ENCODE results near the gene SNX33.

The SNX33 gene

DNA sequence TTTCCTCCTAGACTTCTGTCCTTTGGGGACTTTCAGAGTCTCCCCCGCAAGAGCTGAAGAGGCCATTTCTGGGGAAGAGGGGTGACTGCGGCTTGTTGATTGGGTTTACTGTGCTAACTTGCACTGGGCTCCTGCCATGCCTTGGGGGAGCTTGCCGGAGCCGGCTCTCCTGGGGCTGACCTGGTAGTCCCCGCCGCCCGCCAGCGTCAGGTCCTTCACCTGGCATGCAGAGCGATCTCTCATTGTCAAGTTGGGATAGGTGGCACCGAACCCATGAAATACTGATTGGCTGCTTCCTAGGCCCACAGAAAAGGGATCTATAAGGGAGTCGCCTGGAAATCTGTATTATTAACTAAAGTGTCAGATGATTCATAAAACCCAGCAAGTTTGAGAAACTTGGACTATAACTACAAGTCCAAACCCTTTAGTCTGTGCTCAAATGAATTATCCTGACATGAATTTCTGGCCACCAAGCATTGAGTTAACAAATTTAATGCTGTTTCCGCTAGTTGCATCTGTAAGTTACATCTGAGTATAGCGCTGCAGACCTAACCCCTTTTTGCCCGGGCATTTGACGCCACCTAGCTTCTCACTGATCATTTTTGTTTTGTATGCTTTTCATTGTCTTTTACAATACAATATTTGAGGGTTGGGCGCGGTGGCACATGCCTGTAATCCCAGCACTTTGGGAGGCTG is 7.1 kb upstream of the SNX33 start:
- in situ Hi-C loops (cut with MboI; ENCODE audit: low pct_unique_long_range_greater_than_20kb, low sequenced_read_pairs) = no loop called here
- peak; percentile 94 for DNase-seq

DNA sequence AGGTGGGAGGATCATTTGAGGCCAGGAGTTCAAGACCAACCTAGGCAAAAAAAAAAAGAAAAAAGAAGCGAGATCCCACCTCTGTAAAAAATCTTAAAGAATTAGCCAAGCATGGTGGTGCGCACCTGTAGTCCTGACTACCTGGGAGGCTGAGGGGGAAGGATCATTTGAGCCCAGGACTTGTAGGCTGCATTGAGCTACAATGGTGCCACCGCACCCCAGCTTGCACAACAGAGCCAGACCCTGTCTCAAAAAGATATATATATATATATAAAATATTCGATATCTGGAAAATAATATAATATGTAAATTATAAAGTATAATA is 6.6 kb upstream of the SNX33 start:
- in situ Hi-C loops (cut with MboI; ENCODE audit: low pct_unique_long_range_greater_than_20kb, low sequenced_read_pairs) = no loop called here
- no peak for DNase-seq

DNA sequence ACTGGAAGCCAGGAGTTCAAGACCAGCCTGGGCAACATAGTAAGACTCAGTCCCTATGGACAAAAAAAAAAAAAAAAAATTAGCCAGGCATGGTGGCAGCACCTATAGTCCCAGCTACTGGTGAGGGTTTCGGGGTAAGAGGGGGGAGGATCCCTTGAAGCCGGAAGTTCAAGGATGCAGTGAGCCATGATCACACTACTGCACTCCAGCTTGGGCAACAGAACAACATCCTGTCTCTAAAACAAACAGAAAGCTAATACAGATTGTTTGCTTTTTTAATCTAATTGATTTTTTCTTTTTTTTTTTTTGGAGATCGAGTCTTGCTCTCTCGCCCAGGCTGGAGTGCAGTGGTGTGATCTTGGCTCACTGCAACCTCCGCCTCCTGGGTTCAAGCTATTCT is 6.1 kb upstream of the SNX33 start:
- in situ Hi-C loops (cut with MboI; ENCODE audit: low pct_unique_long_range_greater_than_20kb, low sequenced_read_pairs) = no loop called here
- peak; percentile 38 for DNase-seq

DNA sequence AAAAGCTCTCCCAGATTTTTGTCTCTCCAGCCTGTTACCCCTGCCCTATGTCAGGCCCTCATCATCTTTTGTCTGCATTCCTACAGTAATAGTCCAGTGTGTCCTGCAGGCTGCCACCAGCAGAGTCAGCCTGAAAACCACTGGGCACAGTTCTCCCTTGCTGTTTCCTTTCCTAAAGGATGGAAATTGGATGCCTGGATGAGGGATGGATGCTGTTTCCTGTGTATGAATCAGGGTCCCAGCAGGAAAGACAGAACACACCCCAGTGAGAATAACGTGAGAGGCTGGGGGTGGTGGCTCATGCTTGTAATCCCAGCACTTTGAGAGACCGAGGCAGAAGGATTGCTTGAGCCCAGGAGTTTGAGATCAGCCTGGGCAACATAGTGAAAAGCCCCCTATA is 3.3 kb upstream of the SNX33 start:
- DNase-seq = no peak
- in situ Hi-C loops (cut with MboI; ENCODE audit: low pct_unique_long_range_greater_than_20kb, low sequenced_read_pairs) = no loop called here

DNA sequence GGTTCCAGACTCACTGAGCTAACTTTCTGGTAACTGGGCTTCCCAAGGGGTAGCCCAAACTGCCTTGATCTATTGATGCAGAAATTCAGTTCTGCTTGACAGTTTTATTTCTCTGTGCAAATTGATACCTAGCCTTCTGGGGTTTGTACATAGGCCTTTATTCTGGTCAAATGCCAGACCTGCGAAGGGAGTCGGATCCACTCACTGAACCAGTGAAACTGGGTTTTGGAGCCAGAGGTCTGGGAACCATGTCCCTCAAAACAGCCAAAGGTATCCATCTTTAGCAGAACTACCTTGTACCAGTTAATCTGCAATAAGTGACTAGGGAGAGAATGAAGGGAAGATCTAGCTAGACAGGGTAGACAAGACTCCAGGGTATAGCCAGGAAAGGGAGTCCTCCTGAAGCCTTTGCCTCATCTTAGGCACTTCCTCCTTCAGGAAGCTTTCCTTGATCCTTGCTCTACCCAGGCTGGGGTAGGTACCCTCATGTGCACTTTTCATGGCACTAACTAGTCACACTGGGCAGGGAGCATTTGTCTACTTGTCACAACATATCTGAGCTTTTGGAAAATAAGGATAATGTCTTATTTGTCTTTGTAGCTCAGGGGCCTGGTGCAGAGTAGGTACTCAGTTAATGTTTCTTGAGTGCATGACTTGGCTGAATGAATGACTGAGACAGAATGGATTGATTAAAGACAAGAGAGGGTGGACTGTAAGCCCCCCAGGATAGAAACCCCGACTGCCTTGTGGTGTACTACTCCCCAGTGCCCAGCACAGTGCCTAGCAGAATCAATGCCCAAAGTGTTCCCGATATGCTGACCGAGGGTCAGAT is 1.4 kb upstream of the SNX33 start:
- in situ Hi-C loops (cut with MboI; ENCODE audit: low pct_unique_long_range_greater_than_20kb, low sequenced_read_pairs) = no loop called here
- DNase-seq = peak; percentile 45

DNA sequence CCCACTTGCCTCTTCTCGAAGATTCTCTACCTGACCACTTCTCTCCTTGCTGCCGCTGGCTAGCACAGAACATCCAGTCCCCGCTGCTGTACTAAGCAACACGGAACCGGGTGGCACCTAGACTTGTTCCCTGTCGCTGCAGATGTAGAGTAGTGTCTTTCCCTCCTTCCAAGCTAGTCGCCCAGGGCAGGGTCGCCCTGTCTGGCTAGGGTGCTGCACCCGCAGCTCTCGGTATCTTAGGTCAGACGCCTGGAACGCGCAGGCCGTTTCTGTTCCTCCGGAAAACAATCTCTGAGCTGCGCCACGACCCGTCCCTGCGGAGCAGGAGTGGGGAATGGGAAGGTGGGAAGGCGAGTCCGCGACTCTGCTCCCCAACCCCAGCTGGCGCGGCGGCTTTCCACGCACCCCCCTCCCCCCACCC is 758 bp upstream of the SNX33 start:
- in situ Hi-C loops (cut with MboI; ENCODE audit: low pct_unique_long_range_greater_than_20kb, low sequenced_read_pairs) = no loop called here
- DNase-seq = peak; percentile 52

DNA sequence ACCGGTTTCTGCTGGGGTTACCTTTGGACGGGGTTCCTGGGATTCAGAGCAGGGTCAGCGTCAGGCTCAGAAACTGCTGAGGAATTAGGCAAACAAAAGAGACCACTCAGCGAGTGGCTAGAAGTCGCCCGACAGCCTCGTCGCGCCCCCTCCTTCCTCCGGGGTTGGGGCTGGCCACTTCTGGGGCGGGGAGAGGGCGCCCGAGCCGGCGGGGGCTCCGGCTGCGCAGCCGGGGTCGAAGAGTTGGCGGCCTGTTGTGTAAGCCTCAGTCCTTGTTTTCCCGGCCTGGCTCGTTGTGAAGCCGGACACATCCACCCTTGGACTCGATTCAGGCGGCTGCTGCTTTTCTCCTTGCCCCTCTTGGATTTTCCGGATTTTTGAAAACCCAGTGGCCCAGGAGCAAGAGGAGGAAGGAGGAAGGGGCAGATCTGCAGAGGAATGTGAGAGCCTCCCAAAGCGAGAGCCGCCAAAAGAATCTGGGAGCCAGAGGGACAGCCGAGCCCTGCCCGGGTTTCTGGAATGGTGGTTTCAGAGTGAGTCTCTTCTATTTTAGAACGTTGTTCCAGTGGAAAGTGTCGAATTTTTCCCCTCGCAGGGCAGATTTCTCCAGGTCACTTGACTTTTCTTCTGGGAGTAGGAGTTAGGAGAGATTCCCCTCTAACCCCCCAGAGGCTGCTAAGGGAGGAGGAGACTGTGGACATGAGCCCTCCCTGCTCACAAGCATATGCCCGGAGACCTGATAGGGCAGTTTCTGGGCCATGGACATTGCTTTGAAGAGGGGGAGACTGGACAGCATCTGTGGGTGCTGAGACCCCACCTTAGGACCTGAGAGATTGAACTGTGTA is 666 bp downstream of the SNX33 start:
- in situ Hi-C loops (cut with MboI; ENCODE audit: low pct_unique_long_range_greater_than_20kb, low sequenced_read_pairs) = no loop called here
- no peak for DNase-seq

DNA sequence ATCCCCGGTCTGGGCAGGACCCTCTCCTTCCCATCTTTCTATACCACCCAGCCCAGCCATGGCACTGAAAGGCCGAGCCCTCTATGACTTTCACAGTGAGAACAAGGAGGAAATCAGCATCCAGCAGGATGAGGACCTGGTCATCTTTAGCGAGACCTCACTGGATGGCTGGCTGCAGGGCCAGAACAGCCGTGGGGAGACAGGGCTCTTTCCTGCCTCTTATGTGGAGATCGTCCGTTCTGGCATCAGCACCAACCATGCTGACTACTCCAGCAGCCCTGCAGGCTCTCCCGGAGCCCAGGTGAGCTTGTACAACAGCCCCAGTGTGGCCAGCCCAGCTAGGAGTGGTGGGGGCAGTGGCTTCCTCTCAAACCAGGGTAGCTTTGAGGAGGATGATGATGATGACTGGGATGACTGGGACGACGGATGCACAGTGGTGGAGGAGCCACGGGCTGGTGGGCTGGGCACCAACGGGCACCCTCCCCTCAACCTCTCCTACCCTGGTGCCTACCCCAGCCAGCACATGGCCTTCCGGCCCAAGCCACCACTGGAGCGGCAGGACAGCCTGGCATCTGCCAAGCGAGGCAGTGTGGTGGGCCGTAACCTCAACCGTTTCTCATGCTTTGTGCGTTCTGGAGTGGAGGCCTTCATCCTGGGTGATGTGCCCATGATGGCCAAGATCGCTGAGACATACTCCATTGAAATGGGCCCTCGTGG is 1.5 kb downstream of the SNX33 start:
- in situ Hi-C loops (cut with MboI; ENCODE audit: low pct_unique_long_range_greater_than_20kb, low sequenced_read_pairs) = no loop called here
- no peak for DNase-seq

DNA sequence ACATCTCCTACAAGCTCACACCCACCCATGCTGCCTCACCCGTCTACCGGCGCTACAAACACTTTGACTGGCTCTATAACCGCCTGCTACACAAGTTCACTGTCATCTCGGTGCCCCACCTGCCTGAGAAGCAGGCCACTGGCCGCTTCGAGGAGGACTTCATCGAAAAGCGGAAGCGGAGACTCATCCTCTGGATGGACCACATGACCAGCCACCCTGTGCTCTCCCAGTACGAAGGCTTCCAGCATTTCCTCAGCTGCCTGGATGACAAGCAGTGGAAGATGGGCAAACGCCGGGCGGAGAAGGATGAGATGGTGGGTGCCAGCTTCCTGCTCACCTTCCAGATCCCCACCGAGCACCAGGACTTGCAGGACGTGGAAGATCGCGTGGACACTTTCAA is 2.1 kb downstream of the SNX33 start:
- in situ Hi-C loops (cut with MboI; ENCODE audit: low pct_unique_long_range_greater_than_20kb, low sequenced_read_pairs) = loop anchor here (25.0 kb wide), 1 partner anchor 638 kb away; the partner anchor contains the start of gene PPCDC
- DNase-seq = no peak

DNA sequence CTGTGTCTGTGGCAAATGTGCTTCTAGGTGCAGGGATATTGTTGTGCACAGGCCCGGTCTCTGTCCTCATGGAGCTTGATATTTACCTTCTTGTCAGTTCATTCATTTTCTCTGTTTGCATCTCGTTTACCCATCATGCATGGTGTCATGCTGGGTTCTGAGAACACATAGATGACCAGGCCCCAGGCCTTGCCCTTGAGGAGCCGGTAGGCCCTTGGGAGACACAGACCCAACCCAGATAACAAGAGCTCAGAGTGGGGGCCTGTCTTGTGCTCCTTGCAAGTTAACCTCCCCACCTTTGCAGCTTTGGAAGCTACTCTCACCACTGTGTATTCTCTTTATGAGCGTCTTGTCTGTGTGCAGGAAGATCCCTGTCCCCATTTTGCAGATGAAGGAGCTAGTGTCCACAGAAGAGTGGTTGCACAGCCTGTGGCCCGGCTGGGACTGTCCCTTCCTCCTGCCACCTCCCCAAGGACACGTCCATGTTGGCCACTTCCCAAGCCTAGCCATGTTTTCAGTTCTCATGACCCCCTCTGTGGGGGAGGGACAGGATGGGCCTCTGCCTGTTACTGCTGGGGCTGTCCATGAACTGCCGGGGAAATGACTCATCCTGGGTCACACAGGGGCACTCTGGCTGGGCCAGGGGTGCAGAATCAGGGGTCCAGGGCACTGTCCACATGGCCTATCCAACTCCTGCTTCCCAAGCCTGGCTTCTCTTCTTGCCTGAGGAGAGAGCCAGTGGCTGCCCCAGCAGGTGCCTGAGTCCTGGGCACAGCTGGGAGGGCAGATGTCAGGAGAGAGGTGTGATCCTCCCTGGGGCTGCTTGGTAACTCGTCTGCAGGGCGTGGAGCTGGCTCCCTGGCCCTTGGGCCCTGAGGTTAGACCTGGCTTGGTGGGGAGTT is 3.4 kb downstream of the SNX33 start:
- in situ Hi-C loops (cut with MboI; ENCODE audit: low pct_unique_long_range_greater_than_20kb, low sequenced_read_pairs) = loop anchor here (25.0 kb wide), 1 partner anchor 639 kb away; the partner anchor contains the start of gene PPCDC
- peak; percentile 33 for DNase-seq

DNA sequence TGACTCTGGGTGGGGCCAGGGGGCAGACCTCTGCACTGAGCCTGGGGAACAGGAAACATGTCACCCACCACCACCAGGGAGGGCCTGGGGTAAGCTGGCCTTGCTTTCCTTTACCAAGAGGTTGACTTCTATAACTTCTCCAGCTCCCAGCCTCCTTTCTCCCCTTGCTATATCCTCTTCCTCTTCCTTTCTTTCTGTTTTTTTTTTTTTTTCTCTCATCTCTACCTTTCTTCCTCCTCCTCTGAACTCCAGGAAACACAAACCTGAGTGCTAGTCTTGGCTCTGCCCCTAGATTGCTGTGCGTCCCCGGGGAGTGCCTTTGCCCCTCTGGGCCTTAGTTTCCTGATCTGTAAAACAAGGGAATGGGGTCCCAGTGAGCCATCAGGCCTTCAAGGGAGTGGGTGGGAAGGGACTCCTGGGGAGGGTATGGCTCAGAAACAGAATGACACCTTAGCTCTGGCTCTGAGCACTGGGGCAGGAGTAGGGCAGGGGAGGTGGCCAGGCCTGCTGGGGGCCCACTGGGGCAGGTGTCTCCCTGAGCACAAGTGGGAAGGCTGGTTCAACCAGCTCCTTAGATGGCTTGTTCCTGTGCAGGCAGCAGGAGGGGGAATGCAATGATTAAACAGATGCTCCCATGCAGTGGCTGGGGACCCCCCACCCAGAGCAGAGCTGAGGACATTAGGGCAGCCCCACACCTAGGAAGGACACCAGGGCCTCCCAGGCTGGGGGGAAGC is 4.3 kb downstream of the SNX33 start:
- DNase-seq = peak; percentile 42
- in situ Hi-C loops (cut with MboI; ENCODE audit: low pct_unique_long_range_greater_than_20kb, low sequenced_read_pairs) = loop anchor here (25.0 kb wide), 1 partner anchor 640 kb away; the partner anchor contains the start of gene PPCDC

DNA sequence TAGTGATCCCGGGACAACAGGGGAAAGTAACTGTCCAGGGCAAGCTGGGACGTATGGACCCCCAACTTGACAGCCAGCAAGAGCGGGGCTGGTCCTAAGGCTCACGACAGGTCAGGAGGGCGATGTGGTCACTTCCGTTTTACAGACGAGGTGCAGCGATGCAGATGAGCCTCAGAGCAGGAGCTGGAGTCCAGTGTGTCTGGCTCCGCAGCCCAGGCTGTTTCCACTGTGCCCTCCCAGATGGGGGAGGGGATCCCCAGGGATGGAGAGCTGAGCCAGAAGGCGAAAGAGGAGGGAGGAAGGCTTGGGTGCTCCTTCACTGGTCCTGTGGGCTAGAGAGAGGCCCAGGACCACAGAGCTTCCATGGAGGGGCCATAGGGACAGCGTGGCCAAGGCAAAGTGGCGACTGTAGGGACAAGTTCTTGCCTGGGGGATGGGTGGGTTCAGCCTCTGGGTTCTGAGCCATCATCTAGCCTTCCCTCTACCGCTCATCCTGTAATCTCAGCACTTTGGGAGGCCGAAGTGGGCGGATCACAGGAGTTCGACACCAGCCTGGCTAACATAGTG is 5.7 kb downstream of the SNX33 start:
- in situ Hi-C loops (cut with MboI; ENCODE audit: low pct_unique_long_range_greater_than_20kb, low sequenced_read_pairs) = loop anchor here (25.0 kb wide), 1 partner anchor 641 kb away; the partner anchor contains the start of gene PPCDC
- no peak for DNase-seq

DNA sequence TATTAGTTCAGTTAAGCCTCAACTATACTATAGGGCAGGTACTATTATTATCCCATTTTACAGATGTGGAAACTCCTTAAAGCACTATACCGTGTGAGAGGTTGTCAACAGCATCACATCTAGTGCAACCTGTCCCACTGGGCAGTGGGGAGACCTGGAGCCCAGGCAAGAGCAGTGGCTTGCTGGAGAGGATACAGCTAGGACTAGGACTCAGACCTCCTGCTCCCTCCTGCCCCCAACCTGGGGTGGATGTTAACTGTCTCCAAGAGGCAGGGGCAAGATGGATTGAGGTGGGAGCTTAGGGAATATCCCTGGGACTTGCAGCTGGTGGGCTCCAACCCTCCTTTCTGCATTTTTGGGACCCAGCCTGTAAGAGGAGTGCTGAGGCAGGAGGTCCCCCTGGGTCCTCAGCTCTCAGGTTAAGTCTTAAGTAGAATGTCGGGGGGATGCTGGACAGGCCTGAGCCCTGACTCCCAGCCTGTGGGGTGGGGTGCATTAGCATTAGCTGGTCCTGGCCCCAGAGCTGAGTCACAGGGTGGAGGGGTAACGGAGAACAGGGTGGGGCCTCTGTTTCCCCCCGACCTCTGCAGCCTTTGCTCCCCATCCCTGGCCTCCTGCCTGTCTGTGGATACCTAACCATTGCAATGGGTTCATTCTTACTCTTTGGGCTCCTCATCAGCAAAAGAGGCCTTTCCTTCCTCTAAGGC is 6.6 kb downstream of the SNX33 start:
- in situ Hi-C loops (cut with MboI; ENCODE audit: low pct_unique_long_range_greater_than_20kb, low sequenced_read_pairs) = loop anchor here (25.0 kb wide), 1 partner anchor 642 kb away; the partner anchor contains the start of gene PPCDC
- DNase-seq = no peak

DNA sequence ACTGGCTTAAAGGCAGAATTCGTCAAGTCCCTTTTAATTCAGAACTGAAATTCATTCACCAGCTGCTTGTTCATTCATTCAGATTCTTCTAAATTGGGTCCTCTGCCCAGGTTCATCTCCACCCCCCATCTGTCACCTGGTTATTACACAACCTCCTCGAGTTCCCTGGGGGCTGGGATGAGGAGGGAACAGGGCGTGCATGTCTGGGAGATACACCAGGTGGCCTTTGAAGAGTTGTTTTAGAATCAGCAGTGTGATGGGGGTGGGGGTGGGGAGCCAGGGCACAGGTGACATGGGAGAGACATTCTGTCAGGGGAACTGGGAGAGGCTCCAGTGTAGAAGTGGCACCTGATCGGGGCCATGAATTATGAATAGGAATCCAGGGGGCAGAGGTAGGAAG is 8.2 kb downstream of the SNX33 start:
- in situ Hi-C loops (cut with MboI; ENCODE audit: low pct_unique_long_range_greater_than_20kb, low sequenced_read_pairs) = loop anchor here (25.0 kb wide), 1 partner anchor 644 kb away; the partner anchor contains the start of gene PPCDC
- DNase-seq = no peak

DNA sequence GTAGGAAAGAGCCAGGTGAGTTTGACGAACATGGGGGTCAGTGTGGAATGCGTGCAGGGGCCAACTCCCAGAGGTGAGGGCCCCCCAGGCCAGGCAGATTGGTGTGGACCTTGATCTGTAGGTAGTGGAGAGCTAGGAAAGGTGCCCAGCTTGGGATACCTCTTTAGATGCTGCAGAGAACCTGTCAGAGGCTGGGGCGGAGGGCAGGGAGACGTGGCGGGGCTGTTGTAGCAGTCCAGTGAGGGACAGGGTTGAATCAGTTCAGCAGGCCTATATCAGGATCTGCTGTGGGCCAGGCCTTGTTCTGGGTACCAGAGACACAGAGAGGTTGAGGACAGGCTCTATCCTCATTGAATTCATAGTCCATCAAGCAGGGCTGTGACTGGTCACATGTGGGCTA is 8.6 kb downstream of the SNX33 start:
- in situ Hi-C loops (cut with MboI; ENCODE audit: low pct_unique_long_range_greater_than_20kb, low sequenced_read_pairs) = loop anchor here (25.0 kb wide), 1 partner anchor 644 kb away; the partner anchor contains the start of gene PPCDC
- DNase-seq = no peak

DNA sequence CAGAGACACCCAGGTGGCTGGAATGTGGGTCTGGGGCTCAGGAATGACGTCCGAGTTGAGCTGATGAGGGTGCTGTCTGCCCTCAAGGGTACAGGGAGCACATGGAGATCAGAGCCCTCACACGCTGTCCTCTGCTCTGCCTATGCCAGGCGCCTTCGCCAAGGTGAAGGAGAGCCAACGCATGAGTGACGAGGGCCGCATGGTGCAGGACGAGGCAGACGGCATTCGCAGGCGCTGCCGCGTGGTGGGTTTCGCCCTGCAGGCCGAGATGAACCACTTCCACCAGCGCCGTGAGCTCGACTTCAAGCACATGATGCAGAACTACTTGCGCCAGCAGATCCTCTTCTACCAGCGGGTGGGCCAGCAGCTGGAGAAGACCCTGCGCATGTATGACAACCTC is 9.1 kb downstream of the SNX33 start:
- no peak for DNase-seq
- in situ Hi-C loops (cut with MboI; ENCODE audit: low pct_unique_long_range_greater_than_20kb, low sequenced_read_pairs) = loop anchor here (25.0 kb wide), 1 partner anchor 645 kb away; the partner anchor contains the start of gene PPCDC

Data from KBM-7 (cell line).